OCI-LY1 (cell line): ENCODE data around the gene MRPL42.
A peak's percentile ranks its signal among the peaks of the same experiment; 100 is the strongest.

Experiments used
- H2AFZ ChIP-seq: fragments of 200-600 bp; sonication (generic), shearing (Covaris generic); 2 replicates; pipeline ENCODE4 v1.6.0; 2014; ENCODE audit warnings: antibody characterized with exemption, mild to moderate bottlenecking, low read length
- H3F3A ChIP-seq: fragments of 200-600 bp; sonication (generic), shearing (Covaris generic); 2 replicates; pipeline ENCODE4 v1.6.0; 2014; ENCODE audit warnings: mild to moderate bottlenecking, antibody characterized with exemption, low read length, moderate library complexity; ENCODE audit not compliant: insufficient read depth
- H3K27ac ChIP-seq: fragments of 200-600 bp; sonication (generic); 2 replicates; pipeline ENCODE4 v1.5.1; 2014; ENCODE audit warnings: low read length, mixed run types, mild to moderate bottlenecking, low read depth; ENCODE audit not compliant: poor library complexity, severe bottlenecking
- H3K27me3 ChIP-seq: fragments of 200-600 bp; sonication (generic); 2 replicates; pipeline ENCODE4 v1.6.0; 2014; ENCODE audit warnings: antibody characterized with exemption, mild to moderate bottlenecking, low read length, moderate library complexity; ENCODE audit not compliant: insufficient read depth
- H3K36me3 ChIP-seq: fragments of 200-600 bp; sonication (generic); 2 replicates; pipeline ENCODE4 v1.6.1; 2014; ENCODE audit warnings: mild to moderate bottlenecking, antibody characterized with exemption, low read length, moderate library complexity, mixed read lengths; ENCODE audit not compliant: insufficient read depth
- H3K4me1 ChIP-seq: fragments of 200-600 bp; sonication (generic); 2 replicates; pipeline ENCODE4 v1.5.1; 2014; ENCODE audit warnings: mild to moderate bottlenecking, low read length, moderate library complexity; ENCODE audit not compliant: insufficient read depth, severe bottlenecking
- H3K4me2 ChIP-seq: fragments of 200-600 bp; sonication (generic), shearing (Covaris generic); 2 replicates; pipeline ENCODE4 v1.6.1; 2014; ENCODE audit warnings: low read length
- H3K4me3 ChIP-seq: fragments of 200-600 bp; sonication (generic); 2 replicates; pipeline ENCODE4 v1.5.1; 2014; ENCODE audit warnings: low read length, low read depth, mild to moderate bottlenecking, mixed read lengths; ENCODE audit not compliant: poor library complexity, severe bottlenecking
- H3K79me2 ChIP-seq: fragments of 200-600 bp; shearing (Covaris generic); 2 replicates; pipeline ENCODE4 v1.6.1; 2016; ENCODE audit warnings: mixed run types, low read length, mixed read lengths; ENCODE audit not compliant: insufficient read depth
- H3K9ac ChIP-seq: fragments of 200-600 bp; sonication (generic), shearing (Covaris generic); 2 replicates; pipeline ENCODE4 v1.6.1; 2014; ENCODE audit warnings: mild to moderate bottlenecking, low read length, mixed read lengths
- H3K9me2 ChIP-seq: fragments of 200-600 bp; sonication (generic), shearing (Covaris generic); 2 replicates; pipeline ENCODE4 v1.6.1; 2014; ENCODE audit warnings: low read depth, mild to moderate bottlenecking, low read length, mixed read lengths
- H3K9me3 ChIP-seq: fragments of 200-600 bp; shearing (Covaris generic); 2 replicates; pipeline ENCODE4 v1.6.1; 2014; ENCODE audit warnings: low read length, mixed read lengths
- H4K20me1 ChIP-seq: fragments of 200-600 bp; sonication (generic), shearing (Covaris generic); 2 replicates; pipeline ENCODE4 v1.6.0; 2016; ENCODE audit warnings: mild to moderate bottlenecking, low read length; ENCODE audit not compliant: insufficient read depth
- EZH2 ChIP-seq: fragments of 200-600 bp; sonication (generic), shearing (Covaris generic); IDR thresholded peaks from 2 replicates; pipeline ENCODE4 v1.8.0; 2017; ENCODE audit warnings: borderline replicate concordance, mixed run types, mild to moderate bottlenecking, antibody characterized with exemption, low read length, moderate library complexity, mixed read lengths
- TF ChIP-seq, protein P1 (sequence below): fragments of 200-600 bp; sonication (generic), shearing (Covaris generic); IDR thresholded peaks from 2 replicates; pipeline ENCODE4 v1.5.1; 2017; ENCODE audit warnings: mild to moderate bottlenecking, antibody characterized with exemption, low read length, moderate library complexity, mixed read lengths

MRPL42 gene

DNA sequence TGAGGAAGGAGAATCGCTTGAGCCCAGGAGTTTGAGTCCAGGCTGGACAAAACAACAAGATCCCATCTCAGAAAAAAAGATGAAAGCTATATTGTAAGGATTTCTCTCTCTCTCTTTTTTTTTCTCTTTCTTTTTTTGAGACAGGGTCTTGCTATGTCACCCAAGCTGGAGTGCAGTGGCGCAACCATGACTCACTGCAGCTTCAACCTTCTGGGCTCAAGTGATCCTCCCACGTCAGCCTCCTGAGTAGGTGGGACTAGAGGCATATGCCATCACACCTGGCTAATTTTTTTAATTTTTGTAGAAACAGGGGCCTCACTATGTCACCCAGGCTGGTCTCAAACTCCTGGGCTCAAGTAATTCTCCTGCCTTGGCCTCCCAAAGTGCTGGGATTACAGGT lies 5.8 kb upstream of the MRPL42 start:
- no peak overlapping the region for H2AFZ ChIP-seq
- H3K9me2 ChIP-seq, result no peaks in the 10 kb centered on the region
- H3K27me3 ChIP-seq, result no peaks in the 10 kb centered on the region
- no peaks in the 10 kb centered on the region for H3K9me3 ChIP-seq
- no peak for TF ChIP-seq EZH2
- TF ChIP-seq, protein P1, sequence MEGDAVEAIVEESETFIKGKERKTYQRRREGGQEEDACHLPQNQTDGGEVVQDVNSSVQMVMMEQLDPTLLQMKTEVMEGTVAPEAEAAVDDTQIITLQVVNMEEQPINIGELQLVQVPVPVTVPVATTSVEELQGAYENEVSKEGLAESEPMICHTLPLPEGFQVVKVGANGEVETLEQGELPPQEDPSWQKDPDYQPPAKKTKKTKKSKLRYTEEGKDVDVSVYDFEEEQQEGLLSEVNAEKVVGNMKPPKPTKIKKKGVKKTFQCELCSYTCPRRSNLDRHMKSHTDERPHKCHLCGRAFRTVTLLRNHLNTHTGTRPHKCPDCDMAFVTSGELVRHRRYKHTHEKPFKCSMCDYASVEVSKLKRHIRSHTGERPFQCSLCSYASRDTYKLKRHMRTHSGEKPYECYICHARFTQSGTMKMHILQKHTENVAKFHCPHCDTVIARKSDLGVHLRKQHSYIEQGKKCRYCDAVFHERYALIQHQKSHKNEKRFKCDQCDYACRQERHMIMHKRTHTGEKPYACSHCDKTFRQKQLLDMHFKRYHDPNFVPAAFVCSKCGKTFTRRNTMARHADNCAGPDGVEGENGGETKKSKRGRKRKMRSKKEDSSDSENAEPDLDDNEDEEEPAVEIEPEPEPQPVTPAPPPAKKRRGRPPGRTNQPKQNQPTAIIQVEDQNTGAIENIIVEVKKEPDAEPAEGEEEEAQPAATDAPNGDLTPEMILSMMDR, result no peak
- H3K9ac ChIP-seq, result no peak overlapping the region
- no peak overlapping the region for H3K4me3 ChIP-seq
- no peak overlapping the region for H3K4me2 ChIP-seq
- H3F3A ChIP-seq, result no peaks in the 10 kb centered on the region
- H3K36me3 ChIP-seq, result no peaks in the 10 kb centered on the region
- no peaks in the 10 kb centered on the region for H3K4me1 ChIP-seq
- H4K20me1 ChIP-seq, result no peaks in the 10 kb centered on the region
- H3K27ac ChIP-seq, result no peak overlapping the region
- no peaks in the 10 kb centered on the region for H3K79me2 ChIP-seq

DNA sequence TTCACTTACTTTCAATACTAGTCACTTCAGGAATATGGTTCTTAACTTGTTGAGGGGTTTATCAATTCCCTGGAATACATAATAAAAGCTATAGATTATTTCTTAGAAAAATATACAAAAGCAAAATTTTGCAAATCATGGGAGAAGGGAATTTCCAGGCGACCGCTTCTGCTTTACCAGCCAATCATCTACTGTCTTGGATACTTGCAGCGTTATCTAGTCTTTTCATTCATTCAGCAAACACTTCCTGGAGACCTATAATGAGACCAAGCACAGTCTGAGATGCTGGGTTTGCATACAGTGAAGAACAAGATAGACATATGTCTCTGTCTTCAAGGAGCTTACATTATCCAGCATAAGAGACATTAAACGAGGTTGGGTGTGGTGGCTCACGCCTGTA lies 1.5 kb upstream of the MRPL42 start:
- H3K4me2 ChIP-seq, result no peak overlapping the region
- no peak overlapping the region for H3K9ac ChIP-seq
- H3K4me3 ChIP-seq, result no peak overlapping the region
- TF ChIP-seq, protein P1, result no peak
- TF ChIP-seq EZH2, result no peak
- H3K9me2 ChIP-seq, result no peaks in the 10 kb centered on the region
- H2AFZ ChIP-seq, result no peak overlapping the region
- no peaks in the 10 kb centered on the region for H3K9me3 ChIP-seq
- H4K20me1 ChIP-seq, result no peaks in the 10 kb centered on the region
- peaks cover 23% of the 10 kb centered on the region for H3K4me1 ChIP-seq
- H3K79me2 ChIP-seq, result peaks cover 20% of the 10 kb centered on the region
- H3K27me3 ChIP-seq, result no peaks in the 10 kb centered on the region
- no peaks in the 10 kb centered on the region for H3F3A ChIP-seq
- H3K27ac ChIP-seq, result no peak overlapping the region
- peaks cover 15% of the 10 kb centered on the region; the same call in 1 of the 2 replicates for H3K36me3 ChIP-seq

DNA sequence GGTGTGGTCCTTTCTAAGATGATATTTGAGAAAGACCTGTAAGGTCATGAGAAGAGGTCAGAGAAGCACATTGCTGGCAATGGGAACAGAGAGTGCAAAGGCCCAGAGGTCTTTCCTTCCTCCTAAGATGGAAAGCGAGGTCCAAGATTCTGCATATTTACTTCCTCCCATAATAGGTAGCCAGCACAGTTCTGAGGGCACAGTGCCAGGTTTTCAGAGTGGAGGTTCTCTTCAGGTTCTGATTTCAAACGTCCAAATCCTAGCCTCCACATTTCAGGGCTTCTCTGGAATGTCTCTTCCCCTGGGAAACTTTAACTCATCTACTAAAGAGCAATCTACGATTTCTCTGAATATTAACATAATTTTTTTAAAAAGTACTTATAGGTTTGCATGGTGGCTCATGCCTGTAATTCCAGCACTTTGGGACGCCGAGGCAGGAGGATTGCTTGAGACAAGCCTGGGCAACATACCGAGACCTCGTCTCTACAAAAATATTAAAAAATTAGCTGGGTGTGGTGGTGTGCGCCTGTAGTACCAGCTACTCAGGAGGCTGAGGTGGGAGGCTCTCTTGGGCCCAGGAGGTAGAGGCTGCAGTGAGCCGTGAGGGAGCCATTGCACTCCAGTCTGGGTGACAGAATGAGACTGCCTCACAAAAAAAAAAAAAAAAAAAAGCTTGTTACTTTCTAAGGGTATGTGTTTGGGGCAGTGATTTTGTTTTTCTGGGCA lies 526 bp upstream of the MRPL42 start:
- no peak overlapping the region for H3K9ac ChIP-seq
- peak overlapping the region; percentile 47; the same call in 1 of the 2 replicates for H2AFZ ChIP-seq
- no peak overlapping the region for H3K27ac ChIP-seq
- no peaks in the 10 kb centered on the region for H3K9me2 ChIP-seq
- H3F3A ChIP-seq, result no peaks in the 10 kb centered on the region
- H3K9me3 ChIP-seq, result no peaks in the 10 kb centered on the region
- H3K4me2 ChIP-seq, result no peak overlapping the region
- TF ChIP-seq, protein P1, result no peak
- no peak for TF ChIP-seq EZH2
- H3K79me2 ChIP-seq, result peaks cover 20% of the 10 kb centered on the region
- no peaks in the 10 kb centered on the region for H3K27me3 ChIP-seq
- peaks cover 22% of the 10 kb centered on the region; the same call in 1 of the 2 replicates for H3K36me3 ChIP-seq
- H4K20me1 ChIP-seq, result no peaks in the 10 kb centered on the region
- H3K4me3 ChIP-seq, result peak overlapping the region; percentile 76
- peaks cover 23% of the 10 kb centered on the region for H3K4me1 ChIP-seq
